GM08714 (cell line): ENCODE data around the gene CMSS1.

Experiments used
- H3K4me3 ChIP-seq: fragments of 200-500 bp; sonication (Bioruptor generic); 2 replicates; pipeline ENCODE4 v1.5.1; 2014; ENCODE audit warnings: mild to moderate bottlenecking, low read length, inconsistent platforms
- ZNF274 ChIP-seq: IDR thresholded peaks from 2 replicates; pipeline ENCODE4 v1.6.1; 2012; ENCODE audit warnings: mild to moderate bottlenecking, low read depth, low read length

The CMSS1 gene

DNA sequence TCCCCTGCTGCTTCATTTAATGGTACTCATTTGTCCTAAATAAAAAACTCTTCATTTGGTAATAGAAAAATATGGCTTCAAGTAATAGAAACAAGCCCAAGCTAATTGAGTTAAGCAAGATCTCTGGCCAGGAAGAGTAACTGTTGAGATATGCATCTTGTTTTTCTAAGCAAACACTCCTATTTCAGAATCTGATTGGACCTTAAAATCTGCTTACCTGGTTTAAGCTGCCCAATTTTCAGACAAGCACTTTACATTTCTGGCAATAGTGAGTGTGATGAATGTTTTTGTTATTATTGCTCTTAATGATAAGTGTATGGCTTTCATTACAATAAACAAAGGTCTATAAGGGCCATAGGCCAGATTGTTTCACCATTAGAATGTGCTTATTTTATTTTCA lies 86.2 kb downstream of the CMSS1 start:
- H3K4me3 ChIP-seq, result no peak overlapping the region
- TF ChIP-seq ZNF274, result no peak

DNA sequence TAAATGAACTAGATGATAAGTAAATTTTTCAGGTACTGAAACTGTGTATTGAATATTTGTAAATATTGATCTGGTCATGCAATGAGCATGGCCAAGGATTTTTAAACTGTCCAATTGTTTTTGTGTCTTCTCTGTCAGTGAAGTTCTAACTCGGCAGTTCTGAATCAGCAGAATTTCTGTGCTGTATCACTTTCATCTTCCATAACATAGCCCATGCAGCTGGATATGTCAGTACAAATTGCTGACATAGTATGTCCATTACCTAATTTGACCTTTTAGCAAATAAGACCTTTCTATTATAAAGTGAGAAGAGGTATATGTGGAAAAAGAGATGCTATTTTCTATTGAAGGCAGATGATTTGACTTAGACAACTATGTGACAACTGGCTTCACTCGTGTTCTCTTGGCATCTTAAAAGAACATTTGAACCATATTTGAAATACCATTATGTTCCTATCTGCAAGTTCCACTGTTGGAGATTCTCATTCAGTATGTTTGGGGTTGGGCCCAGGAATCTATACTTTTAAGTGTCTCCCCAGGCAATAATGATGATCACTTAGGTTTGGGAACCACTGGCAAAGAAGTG lies 90.4 kb downstream of the CMSS1 start:
- TF ChIP-seq ZNF274, result no peak
- H3K4me3 ChIP-seq, result no peak overlapping the region

DNA sequence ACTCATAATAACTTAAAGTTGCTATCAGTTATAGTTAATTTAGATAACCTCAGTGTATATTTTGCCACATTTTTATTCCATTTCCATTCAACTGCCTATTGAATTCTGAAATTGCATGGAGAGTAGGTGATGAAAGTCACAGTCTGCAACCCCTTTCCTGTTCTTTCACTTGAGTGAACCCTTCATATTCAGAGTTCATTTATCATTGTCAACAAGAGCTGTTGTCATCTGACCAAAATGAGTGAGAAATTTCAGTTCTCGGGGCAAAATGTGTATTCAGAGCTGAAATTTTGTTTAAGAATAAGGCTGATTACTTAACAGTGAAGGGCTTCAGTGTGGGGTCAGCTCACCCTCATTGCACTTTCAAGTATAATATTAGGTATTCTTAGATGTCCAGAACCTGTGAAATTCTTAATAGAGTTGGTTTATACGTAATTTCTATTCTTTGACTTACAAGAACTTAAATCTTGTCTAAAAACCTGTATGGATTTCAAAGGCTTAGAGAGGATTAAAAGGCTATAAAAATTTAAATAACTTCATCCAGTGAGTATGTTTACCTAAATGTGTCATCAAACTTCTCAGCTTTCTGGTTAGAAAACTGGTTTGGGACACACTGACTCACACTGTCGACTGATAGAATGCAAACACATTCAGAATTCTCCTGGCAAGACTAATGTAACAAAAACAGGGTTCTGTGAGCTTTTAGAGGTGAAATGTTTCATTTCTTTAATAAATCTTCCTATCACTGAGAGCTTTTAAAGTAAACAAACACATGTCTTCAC lies 92.2 kb downstream of the CMSS1 start:
- TF ChIP-seq ZNF274, result no peak
- H3K4me3 ChIP-seq, result no peak overlapping the region

DNA sequence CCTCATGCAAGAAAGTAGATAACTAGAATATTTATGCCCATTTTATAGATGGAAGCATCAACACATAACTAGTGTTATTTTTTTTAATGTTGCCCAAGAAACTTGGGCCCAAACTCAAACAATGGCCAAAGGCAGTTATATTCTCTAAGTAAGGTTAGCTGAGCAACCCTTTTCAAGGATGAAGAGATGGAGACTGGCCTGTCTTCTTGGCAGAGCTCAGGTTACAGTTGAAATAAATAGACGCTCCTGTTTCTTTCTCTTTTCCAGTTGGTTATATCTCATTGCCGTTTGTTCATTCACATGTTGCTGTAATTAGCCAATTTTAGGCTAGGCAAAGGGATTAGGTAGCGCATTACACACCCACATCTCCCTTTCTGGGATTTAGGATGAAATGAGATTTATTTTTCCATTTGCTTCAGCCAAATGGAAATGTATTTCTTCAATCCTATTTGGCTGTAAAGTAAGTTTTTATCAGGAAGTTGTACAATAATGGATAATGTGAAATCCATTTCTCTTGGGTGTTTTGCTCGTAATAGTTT lies 93.2 kb downstream of the CMSS1 start:
- no peak overlapping the region for H3K4me3 ChIP-seq
- no peak for TF ChIP-seq ZNF274

DNA sequence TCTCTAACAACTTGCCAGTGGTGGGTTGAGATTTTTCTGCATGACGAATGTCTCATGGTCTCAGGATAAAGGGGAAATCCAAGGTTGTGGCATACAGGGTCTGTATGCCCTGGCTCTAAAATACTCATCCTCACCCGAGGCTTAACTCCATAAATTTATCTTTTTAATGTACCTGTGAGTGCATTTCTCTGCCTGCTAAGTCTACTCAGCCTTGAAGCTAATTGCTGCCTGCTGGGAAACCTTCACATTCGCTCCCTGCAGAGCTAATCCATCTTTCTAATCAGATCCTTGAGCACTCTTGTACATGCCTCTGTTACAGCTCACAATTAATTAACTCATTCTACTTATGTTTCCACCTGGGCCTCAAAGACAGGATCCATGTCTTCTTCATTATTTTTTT lies 93.8 kb downstream of the CMSS1 start:
- no peak for TF ChIP-seq ZNF274
- no peak overlapping the region for H3K4me3 ChIP-seq

DNA sequence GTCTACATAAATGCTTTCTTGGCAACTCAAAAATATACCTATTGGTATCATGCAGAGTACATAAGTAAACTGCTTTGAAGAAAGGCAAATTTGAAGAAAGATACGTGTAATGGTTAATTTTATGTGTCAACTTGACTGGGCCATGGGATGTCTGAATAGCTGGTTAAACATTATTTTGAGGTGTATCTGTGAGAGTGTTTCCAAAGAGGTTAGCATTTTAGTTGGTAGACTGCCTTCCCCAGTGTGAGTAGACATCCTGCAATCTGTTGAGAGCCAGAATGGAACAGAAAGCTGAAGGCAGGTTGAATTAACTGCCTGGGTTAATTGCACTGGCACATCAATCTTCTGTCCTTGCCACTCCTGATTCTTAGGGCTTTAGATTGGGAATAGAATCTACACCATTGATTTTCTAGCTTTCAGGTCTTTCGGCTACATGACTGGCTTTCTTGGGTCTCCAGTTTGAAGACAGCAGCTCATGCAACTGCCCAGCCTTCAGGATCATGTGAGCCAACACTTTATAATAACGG lies 98.3 kb downstream of the CMSS1 start:
- H3K4me3 ChIP-seq, result no peak overlapping the region
- no peak for TF ChIP-seq ZNF274

DNA sequence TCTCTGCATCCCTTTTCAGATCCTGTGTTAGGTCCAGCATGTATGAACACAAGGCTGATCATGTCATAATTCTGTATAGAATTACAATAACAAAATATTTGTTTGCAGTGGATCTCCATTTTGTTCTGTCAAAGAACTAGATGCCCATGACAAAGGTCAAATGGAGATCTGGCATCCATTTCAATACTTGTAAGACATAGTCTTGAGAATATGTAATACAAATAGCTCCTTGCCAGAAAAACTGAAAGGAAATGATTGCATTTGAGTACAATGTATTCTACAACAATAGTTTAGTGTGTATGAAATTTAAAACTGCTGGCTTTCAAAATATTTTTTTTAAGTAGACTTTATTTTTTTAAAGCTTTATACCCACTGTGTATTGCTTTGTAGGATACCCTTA lies 101.1 kb downstream of the CMSS1 start:
- H3K4me3 ChIP-seq, result no peak overlapping the region
- TF ChIP-seq ZNF274, result no peak

DNA sequence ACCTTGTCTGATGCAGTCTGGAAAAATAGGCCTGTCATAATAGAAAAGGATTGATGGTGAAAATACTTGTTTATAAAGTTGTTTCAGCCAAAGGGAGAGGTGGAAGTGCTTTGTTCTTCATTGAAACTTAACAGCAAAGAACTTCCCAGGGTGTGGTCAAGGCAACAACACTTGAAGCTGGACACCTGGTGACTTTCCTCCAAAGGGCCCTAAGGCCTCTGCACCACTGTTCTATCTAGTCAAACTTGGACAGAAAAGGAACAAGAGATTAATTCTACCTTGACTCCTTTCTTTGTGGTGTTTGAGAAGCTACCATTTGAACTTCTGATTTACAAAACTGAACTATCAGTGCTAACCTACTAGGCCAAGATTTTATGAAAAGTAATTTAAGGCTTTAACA lies 102.0 kb downstream of the CMSS1 start:
- no peak for TF ChIP-seq ZNF274
- no peak overlapping the region for H3K4me3 ChIP-seq

DNA sequence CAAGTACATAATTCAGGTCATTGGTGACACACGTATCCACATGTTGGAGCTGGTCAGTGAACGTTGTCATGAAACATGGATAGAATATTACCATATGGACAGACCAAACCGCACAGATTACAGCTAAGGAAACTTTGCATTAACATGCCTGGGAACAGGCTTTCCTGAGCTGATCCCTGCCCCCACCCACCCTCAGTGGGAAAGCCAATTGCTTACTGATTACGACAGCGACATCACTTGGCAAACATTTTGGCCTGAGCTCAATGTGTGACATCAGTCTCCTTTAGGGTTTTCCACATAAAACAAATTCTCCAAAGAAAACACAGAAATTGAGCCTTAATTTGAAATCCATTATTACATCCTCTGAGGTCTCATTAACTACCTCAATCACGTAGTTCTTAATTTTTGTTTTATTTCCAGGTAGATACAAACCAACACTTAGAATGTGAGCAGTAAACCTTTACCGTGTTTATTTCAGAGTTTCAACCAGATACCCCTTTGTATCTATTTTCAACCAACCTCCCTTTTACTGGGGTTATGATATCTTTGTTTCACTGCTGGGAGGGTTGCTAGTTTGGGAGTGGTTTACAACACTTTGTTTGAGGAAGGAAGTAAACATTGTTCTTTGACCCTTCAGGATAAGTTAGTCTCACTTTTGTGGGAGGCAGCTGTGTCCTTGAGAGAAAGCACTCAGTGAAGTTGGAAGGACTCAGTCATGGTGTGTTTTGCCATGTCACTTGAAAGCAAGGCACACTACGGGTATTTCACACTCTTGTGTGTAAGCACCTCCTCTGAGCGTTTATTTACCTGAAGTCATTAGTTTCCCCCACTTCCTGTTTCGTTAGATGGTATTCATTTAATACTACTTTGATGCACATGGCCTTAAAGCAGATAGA lies 103.1 kb downstream of the CMSS1 start:
- H3K4me3 ChIP-seq, result no peak overlapping the region
- no peak for TF ChIP-seq ZNF274

DNA sequence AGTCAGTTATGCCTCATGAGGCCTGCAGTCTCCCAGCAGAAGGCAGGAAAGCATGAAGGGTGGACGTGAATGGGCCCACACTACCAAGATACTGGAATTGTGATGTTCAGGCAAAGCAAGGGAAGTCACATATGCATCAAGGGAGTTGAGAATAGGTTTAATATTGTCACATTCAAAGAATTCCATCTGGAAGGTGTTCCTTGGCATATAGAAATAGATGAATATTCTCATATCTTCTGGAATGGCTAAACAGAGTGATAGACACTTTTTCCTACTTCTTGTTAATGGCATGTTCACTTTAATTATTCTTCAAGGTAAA lies 103.7 kb downstream of the CMSS1 start:
- no peak overlapping the region for H3K4me3 ChIP-seq
- TF ChIP-seq ZNF274, result no peak

DNA sequence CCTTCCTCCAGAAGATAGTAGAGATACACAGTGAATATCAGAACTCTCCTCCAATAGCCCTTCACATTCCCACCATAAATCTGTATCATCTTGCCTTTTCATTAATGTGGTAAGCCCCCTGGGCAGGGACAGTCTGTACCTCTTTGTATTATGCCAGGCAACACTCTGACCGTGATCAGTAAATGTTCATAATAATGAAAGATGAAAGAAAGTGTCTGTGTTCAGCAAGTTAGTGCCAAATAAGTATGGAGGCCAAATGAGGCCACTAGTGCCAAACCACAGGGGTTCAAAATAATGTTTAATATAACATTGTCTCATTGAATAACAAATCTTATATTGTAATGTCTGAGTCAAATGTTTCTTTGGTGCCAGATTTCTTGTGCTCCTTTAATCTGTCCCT lies 104.3 kb downstream of the CMSS1 start:
- no peak overlapping the region for H3K4me3 ChIP-seq
- TF ChIP-seq ZNF274, result no peak

DNA sequence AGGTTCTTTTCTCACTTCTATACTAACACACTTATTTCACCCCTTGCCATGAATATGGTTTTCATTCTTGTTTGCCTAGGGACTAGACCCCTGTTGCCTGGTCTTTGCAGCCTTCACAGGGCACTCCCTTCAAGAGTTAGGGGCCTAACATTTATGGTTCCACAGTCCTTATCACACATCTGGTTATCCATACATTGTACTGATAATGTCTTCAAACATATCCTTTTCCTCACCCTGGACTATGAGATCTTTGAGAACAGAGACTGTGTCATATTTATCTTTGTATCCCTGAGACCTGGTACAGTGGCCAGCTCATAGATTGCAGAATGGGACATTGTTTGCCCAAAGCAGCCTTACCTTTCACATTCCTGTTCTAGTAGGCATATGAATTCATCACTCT lies 106.2 kb downstream of the CMSS1 start:
- no peak overlapping the region for H3K4me3 ChIP-seq
- no peak for TF ChIP-seq ZNF274

DNA sequence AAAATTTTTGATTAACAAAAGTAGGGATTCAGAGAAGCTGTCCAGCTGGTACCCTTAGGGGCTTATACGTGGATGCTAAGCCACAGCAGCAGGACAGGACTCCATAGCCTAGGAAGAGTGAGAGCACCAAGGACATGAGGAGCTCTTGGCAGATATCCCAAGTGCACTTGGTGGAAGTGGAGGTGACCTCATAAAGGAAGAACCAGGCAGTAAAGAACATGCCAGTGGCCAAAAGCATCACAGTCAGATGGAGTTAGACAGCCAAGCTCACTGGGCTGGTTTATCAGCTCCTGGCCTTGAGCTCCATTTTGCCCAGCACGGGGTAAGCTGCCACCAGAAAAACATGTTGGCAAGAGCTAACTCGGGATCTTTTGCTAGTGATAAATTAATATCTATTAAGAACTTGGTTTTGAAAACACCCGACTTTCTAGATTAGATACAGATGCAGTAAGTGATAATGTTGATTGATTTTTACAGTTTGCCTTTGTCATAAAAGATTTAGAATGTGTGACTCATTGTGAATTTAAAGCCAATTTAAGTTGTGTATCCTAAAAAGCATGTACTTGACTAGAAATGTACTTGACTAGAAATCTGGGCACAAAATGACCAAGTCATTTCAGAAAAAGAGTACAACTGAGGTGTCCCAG lies 108.0 kb downstream of the CMSS1 start:
- H3K4me3 ChIP-seq, result no peak overlapping the region
- TF ChIP-seq ZNF274, result no peak
